Mesendoderm (in vitro differentiated cells): ENCODE measurements around the gene CEP104. TPM values are rescaled to one million over a fixed set of nuclear protein-coding genes. Genes with fewer than 3 reads are reported as not detected.

Experiments
- DNase-seq: peaks from one replicate; pipeline ENCODE4 v3.0.0; 2013
- H2AK5ac ChIP-seq: 2 replicates; pipeline ENCODE4 v1.6.1; 2013; ENCODE audit warnings: low read length, inconsistent platforms
- H2BK120ac ChIP-seq: 2 replicates; pipeline ENCODE4 v1.6.1; 2013; ENCODE audit warnings: low read depth, mild to moderate bottlenecking, low read length, moderate library complexity, mixed read lengths
- H2BK15ac ChIP-seq: replicated peaks from 2 replicates; pipeline ENCODE4 v1.6.1; 2013; ENCODE audit warnings: low read depth, mild to moderate bottlenecking, moderate library complexity
- H2BK5ac ChIP-seq: 2 replicates; pipeline ENCODE4 v1.6.1; 2013; ENCODE audit warnings: low read length, inconsistent platforms
- H3K18ac ChIP-seq: 2 replicates; pipeline ENCODE4 v1.6.1; 2013; ENCODE audit warnings: mild to moderate bottlenecking, low read length, mixed read lengths
- H3K23ac ChIP-seq: one replicate; pipeline ENCODE4 v1.6.1; 2013; ENCODE audit warnings: low read length
- H3K27ac ChIP-seq: 2 replicates; pipeline ENCODE4 v1.5.1; 2013; ENCODE audit warnings: low read depth, mild to moderate bottlenecking, inconsistent platforms, low read length, moderate library complexity
- H3K27me3 ChIP-seq: 2 replicates; pipeline ENCODE4 v1.6.1; 2013; ENCODE audit warnings: low read length, control low read depth, mild to moderate bottlenecking, inconsistent platforms; ENCODE audit not compliant: insufficient read depth, poor library complexity
- H3K36me3 ChIP-seq: 2 replicates; pipeline ENCODE4 v1.6.1; 2013; ENCODE audit warnings: low read length, inconsistent platforms; ENCODE audit not compliant: control insufficient read depth, insufficient read depth
- H3K4ac ChIP-seq: one replicate; pipeline ENCODE4 v1.6.1; 2013; ENCODE audit warnings: low read depth, mild to moderate bottlenecking, low read length, moderate library complexity
- H3K4me1 ChIP-seq: 2 replicates; pipeline ENCODE4 v1.6.1; 2013; ENCODE audit warnings: low read depth, low read length, inconsistent platforms; ENCODE audit not compliant: control insufficient read depth
- H3K4me2 ChIP-seq: 2 replicates; pipeline ENCODE4 v1.6.1; 2013; ENCODE audit warnings: low read length
- H3K4me3 ChIP-seq: 2 replicates; pipeline ENCODE4 v1.5.1; 2013; ENCODE audit warnings: mild to moderate bottlenecking, low read length
- H3K56ac ChIP-seq: one replicate; pipeline ENCODE4 v1.6.1; 2013; ENCODE audit warnings: low read length
- H3K79me1 ChIP-seq: 2 replicates; pipeline ENCODE4 v1.6.1; 2013; ENCODE audit warnings: low read length, inconsistent platforms
- H3K79me2 ChIP-seq: 2 replicates; pipeline ENCODE4 v1.6.1; 2013; ENCODE audit warnings: mild to moderate bottlenecking, low read length; ENCODE audit not compliant: control insufficient read depth, insufficient read depth
- H3K9ac ChIP-seq: 2 replicates; pipeline ENCODE4 v1.6.1; 2013; ENCODE audit warnings: low read length, inconsistent platforms
- H4K5ac ChIP-seq: one replicate; pipeline ENCODE4 v1.6.1; 2013; ENCODE audit warnings: low read length
- H4K8ac ChIP-seq: one replicate; pipeline ENCODE4 v1.6.1; 2013; ENCODE audit warnings: low read depth, mild to moderate bottlenecking, control low read depth, low read length, moderate library complexity
- WGBS: extraction: QIAGEN DNeasy Blood & Tissue Kit; methylation state at CpG from one replicate; pipeline ENCODE4 v1.1.7; 2013; ENCODE audit warnings: low lambda C conversion rate, missing lambda C conversion rate; ENCODE audit not compliant: insufficient coverage; ENCODE audit errors: extremely low coverage; 5-methylcytosine and 5-hydroxymethylcytosine counted together
- small RNA-seq: library from polyadenylated mRNA; stranded (forward); fragments of <200 nt; extraction: miRNeasy Mini kit (QIAGEN cat#:217004); gene quantifications from one replicate; pipeline ENCODE3, GENCODE V24; 2013; ENCODE audit not compliant: insufficient read depth

The CEP104 gene

GRCh38 chr1:3767328-3767925, 89.6 kb downstream of the CEP104 start:
- no peak overlapping the region for H2AK5ac ChIP-seq
- no peak overlapping the region for H3K27ac ChIP-seq
- H4K5ac ChIP-seq = no peak overlapping the region
- H3K79me2 ChIP-seq = no peaks in the 10 kb centered on the region
- H4K8ac ChIP-seq = no peak overlapping the region
- H3K18ac ChIP-seq = no peak overlapping the region
- no CpG with 5 or more reads among the region's 17 CpGs for WGBS
- H3K4me2 ChIP-seq = no peak overlapping the region
- H2BK120ac ChIP-seq = no peak overlapping the region
- H3K27me3 ChIP-seq = no peaks in the 10 kb centered on the region
- H3K4ac ChIP-seq = no peak overlapping the region
- no peak overlapping the region for H2BK15ac ChIP-seq
- H3K79me1 ChIP-seq = no peaks in the 10 kb centered on the region
- no peak overlapping the region for H3K23ac ChIP-seq
- H3K36me3 ChIP-seq = no peaks in the 10 kb centered on the region
- no peak for DNase-seq
- H3K56ac ChIP-seq = no peak overlapping the region
- no peak overlapping the region for H2BK5ac ChIP-seq
- H3K4me1 ChIP-seq = no peaks in the 10 kb centered on the region
- no peak overlapping the region for H3K9ac ChIP-seq
- no peak overlapping the region for H3K4me3 ChIP-seq

GRCh38 chr1:3763351-3764125, 93.5 kb downstream of the CEP104 start:
- no CpG with 5 or more reads among the region's 31 CpGs for WGBS
- H3K27me3 ChIP-seq = no peaks in the 10 kb centered on the region

GRCh38 chr1:3762873-3763228, 94.2 kb downstream of the CEP104 start:
- Histone ChIP-seq H2BK5ac (no peak overlapping the region), H3K27ac (no peak overlapping the region), H3K56ac (no peak overlapping the region), H2BK120ac (no peak overlapping the region), H3K23ac (no peak overlapping the region), H4K5ac (no peak overlapping the region), H3K79me1 (no peaks in the 10 kb centered on the region), H3K36me3 (no peaks in the 10 kb centered on the region), H3K9ac (no peak overlapping the region), H3K4me3 (no peak overlapping the region), H3K18ac (no peak overlapping the region), H2BK15ac (no peak overlapping the region), H4K8ac (no peak overlapping the region), H3K4ac (no peak overlapping the region), H3K4me2 (no peak overlapping the region), H3K27me3 (no peaks in the 10 kb centered on the region), H3K4me1 (no peaks in the 10 kb centered on the region), H2AK5ac (no peak overlapping the region), H3K79me2 (no peaks in the 10 kb centered on the region)
- no peak for DNase-seq
- no CpG with 5 or more reads among the region's 12 CpGs for WGBS

More at GRCh38 chr1:3763351-3764125, 93.5 kb downstream of the CEP104 start:
- Histone ChIP-seq H3K23ac (no peak overlapping the region), H3K27ac (no peak overlapping the region), H2BK5ac (no peak overlapping the region), H2AK5ac (no peak overlapping the region), H4K5ac (no peak overlapping the region), H3K79me2 (no peaks in the 10 kb centered on the region), H3K4ac (no peak overlapping the region), H3K79me1 (no peaks in the 10 kb centered on the region), H3K36me3 (no peaks in the 10 kb centered on the region), H3K9ac (no peak overlapping the region), H2BK15ac (no peak overlapping the region), H3K4me2 (no peak overlapping the region), H3K4me3 (no peak overlapping the region), H3K18ac (no peak overlapping the region), H3K4me1 (no peaks in the 10 kb centered on the region), H2BK120ac (no peak overlapping the region), H4K8ac (no peak overlapping the region), H3K56ac (no peak overlapping the region)
- no peak for DNase-seq

GRCh38 chr1:3762151-3762872, 94.7 kb downstream of the CEP104 start:
- H2AK5ac ChIP-seq = no peak overlapping the region
- H2BK5ac ChIP-seq = no peak overlapping the region
- no peak overlapping the region for H4K8ac ChIP-seq
- H3K27ac ChIP-seq = no peak overlapping the region
- H3K23ac ChIP-seq = no peak overlapping the region
- H2BK120ac ChIP-seq = no peak overlapping the region
- H3K18ac ChIP-seq = no peak overlapping the region
- no CpG with 5 or more reads among the region's 15 CpGs for WGBS
- H2BK15ac ChIP-seq = no peak overlapping the region
- H3K4me2 ChIP-seq = no peak overlapping the region
- no peaks in the 10 kb centered on the region for H3K79me1 ChIP-seq
- H3K4me3 ChIP-seq = no peak overlapping the region
- H3K9ac ChIP-seq = no peak overlapping the region
- no peak overlapping the region for H3K4ac ChIP-seq
- no peaks in the 10 kb centered on the region for H3K36me3 ChIP-seq
- H3K79me2 ChIP-seq = no peaks in the 10 kb centered on the region
- no peak overlapping the region for H3K56ac ChIP-seq
- no peak overlapping the region for H4K5ac ChIP-seq
- H3K4me1 ChIP-seq = no peaks in the 10 kb centered on the region
- H3K27me3 ChIP-seq = no peaks in the 10 kb centered on the region
- no peak for DNase-seq

Small RNA genes within 50 kb of the gene (small RNA-seq; reads per million reads assigned to genes)
- gene RN7SL574P = not detected
